ENCODE data around the gene KCNG4. TPM values are rescaled to one million over a fixed set of nuclear protein-coding genes. Genes with fewer than 3 reads are reported as not detected.
"Not testable (repeated sequence)": the region's sequence is repeated elsewhere in the genome, so short reads cannot be mapped to it uniquely, and the experiment has no call there.

The KCNG4 gene
- total and polyA plus RNA-seq, 2 donors (not counting 3 experiments of a cell fraction or from before 2014, with no cell fraction given) = not detected

DNA sequence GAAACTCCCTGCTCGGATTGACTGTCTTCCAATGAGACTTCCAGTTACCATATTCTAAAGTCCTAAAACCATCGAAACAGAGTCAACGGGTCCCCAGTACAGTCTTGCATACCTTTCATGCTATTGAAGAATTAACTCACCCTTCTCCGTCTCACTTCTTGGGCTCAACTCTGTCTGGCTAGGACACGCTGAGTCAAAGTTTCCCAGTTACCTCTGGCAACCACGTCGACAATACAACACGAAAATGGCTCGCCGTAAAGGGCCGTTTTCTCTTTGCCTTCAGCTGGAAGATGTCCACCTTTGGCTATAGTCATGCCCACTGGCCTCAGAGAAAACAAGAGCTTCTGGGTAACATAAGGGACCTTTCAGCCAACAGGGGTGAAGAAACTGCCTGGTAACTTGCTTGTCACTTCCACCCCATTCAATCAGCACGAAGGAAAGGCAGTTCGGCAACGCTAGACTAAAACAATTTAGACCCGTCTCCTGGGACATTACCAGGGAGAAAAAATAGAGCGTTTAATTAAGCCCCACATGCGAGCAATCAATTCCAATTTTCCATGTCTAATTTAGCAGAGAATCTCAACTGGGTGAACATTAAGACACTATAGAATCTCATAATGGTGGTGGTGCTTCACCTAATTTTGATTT, 21.5 kb downstream of the KCNG4 start:
- no peaks in the 10 kb centered on the region for H3K9me3 ChIP-seq (replicated peaks; ENCODE audit: control insufficient read depth, insufficient read depth, low read length)
- dilution Hi-C loops (cut with MboI; ENCODE audit: extremely low pct_ligation_motif_present, low sequenced_read_pairs) = no loop called here
- FAIRE-seq = no peak

DNA sequence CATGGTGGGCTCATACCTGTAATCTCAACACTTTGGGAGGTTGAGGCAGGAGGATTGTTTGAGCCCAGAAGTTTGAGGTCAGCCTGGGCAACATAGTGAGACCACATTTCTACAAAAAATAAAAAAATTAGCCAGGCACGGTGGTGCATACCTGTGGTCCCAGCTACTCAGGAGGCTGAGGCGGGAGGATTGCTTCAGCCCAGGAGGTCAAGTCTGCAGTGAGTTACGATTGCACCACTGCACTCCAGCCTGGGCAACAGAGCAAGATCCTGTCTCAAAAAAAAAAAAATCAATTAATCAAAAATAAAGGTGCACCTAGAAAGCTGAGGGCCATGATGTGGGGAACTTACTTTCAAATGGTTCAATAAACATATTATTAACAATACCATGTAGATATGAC, 23.7 kb downstream of the KCNG4 start:
- H2AFZ ChIP-seq (ENCODE audit: low read depth, low read length); H3K36me3 ChIP-seq (ENCODE audit: control insufficient read depth in 2 of 2, extremely low read depth in 1 of 2, insufficient read depth in 2 of 2, low read length in 2 of 2); H3K4me2 ChIP-seq (ENCODE audit: insufficient read depth, low read length); CTCF ChIA-PET; H3K79me2 ChIP-seq (ENCODE audit: control insufficient read depth, insufficient read depth, low read length); H4K20me1 ChIP-seq (replicated peaks; ENCODE audit: control insufficient read depth, extremely low read depth, insufficient read depth, low read length); H3K9me3 ChIP-seq (replicated peaks; ENCODE audit: control insufficient read depth, insufficient read depth, low read length); H3K4me1 ChIP-seq (ENCODE audit: control insufficient read depth, extremely low read depth, insufficient read depth, low read length); H3K9me1 ChIP-seq (replicated peaks; ENCODE audit: control insufficient read depth, extremely low read depth, insufficient read depth, low read length); intact Hi-C loops (cut with micrococcal nuclease); H3K27me3 ChIP-seq (ENCODE audit: control insufficient read depth in 2 of 2, insufficient read depth in 2 of 2, low read length in 2 of 2); H3K27ac ChIP-seq (ENCODE audit: insufficient read depth, low read depth, low read length); FAIRE-seq; DNase-seq (ENCODE audit: low read depth, low spot score); H3K4me3 ChIP-seq (replicated peaks in 1 of 3; ENCODE audit: insufficient read depth in 1 of 3, low read depth in 1 of 3, low read length in 3 of 3); dilution Hi-C loops (cut with MboI; ENCODE audit: extremely low pct_ligation_motif_present, low sequenced_read_pairs); H3K9ac ChIP-seq (replicated peaks; ENCODE audit: extremely low read depth, insufficient read depth, low read length); BruUV-seq (replicated peaks); POLR2A ChIA-PET: not testable (repeated sequence)

More for the DNA sequence above, 21.5 kb downstream of the KCNG4 start:
- Histone ChIP-seq H2AFZ (ENCODE audit: low read depth, low read length) (no peak overlapping the region), H3K4me1 (ENCODE audit: control insufficient read depth, extremely low read depth, insufficient read depth, low read length) (no peaks in the 10 kb centered on the region), H3K4me3 (replicated peaks in 1 of 3; ENCODE audit: insufficient read depth in 1 of 3, low read depth in 1 of 3, low read length in 3 of 3) (no peak overlapping the region), H3K27me3 (ENCODE audit: control insufficient read depth in 2 of 2, insufficient read depth in 2 of 2, low read length in 2 of 2) (peaks cover 5 to 6% of the 10 kb centered on the region in 2 experiments), H3K9ac (replicated peaks; ENCODE audit: extremely low read depth, insufficient read depth, low read length) (no peak overlapping the region), H3K79me2 (ENCODE audit: control insufficient read depth, insufficient read depth, low read length) (no peaks in the 10 kb centered on the region), H3K4me2 (ENCODE audit: insufficient read depth, low read length) (no peak overlapping the region), H3K36me3 (ENCODE audit: control insufficient read depth in 2 of 2, extremely low read depth in 1 of 2, insufficient read depth in 2 of 2, low read length in 2 of 2) (no peaks in the 10 kb centered on the region), H3K9me1 (replicated peaks; ENCODE audit: control insufficient read depth, extremely low read depth, insufficient read depth, low read length) (no peaks in the 10 kb centered on the region), H3K27ac (ENCODE audit: insufficient read depth, low read depth, low read length) (no peak overlapping the region), H4K20me1 (replicated peaks; ENCODE audit: control insufficient read depth, extremely low read depth, insufficient read depth, low read length) (no peaks in the 10 kb centered on the region)
- DNase-seq (ENCODE audit: low read depth, low spot score) = no peak
- CTCF ChIA-PET = interaction anchor here (1.5 kb wide), 1 partner anchor 31 kb away, joined by 5 read pairs; the partner anchor contains the start of gene TAF1C
- TF ChIP-seq POLR2AphosphoS5 (IDR thresholded peaks at IDR 0.05; ENCODE audit: insufficient read depth, low read depth, low read length) = no peak
- TF ChIP-seq MYC (IDR thresholded peaks at IDR 0.05; ENCODE audit: low read depth, low read length) = no peak
- TF ChIP-seq FOS (IDR thresholded peaks at IDR 0.05; ENCODE audit: borderline replicate concordance, insufficient read depth, low read length) = no peak
- no peak for TF ChIP-seq MAX (IDR thresholded peaks at IDR 0.05; ENCODE audit: insufficient read depth, insufficient read length)
- no peak for TF ChIP-seq EZH2 (IDR thresholded peaks at IDR 0.05; ENCODE audit: borderline replicate concordance, low read depth, low read length, severe bottlenecking)
- TF ChIP-seq JUN (IDR thresholded peaks at IDR 0.05; ENCODE audit: borderline replicate concordance, insufficient read depth, insufficient read length, low read depth) = no peak
- TF ChIP-seq POLR2A (IDR thresholded peaks at IDR 0.05; ENCODE audit: low read depth, low read length) = no peak
- TF ChIP-seq, protein P1, sequence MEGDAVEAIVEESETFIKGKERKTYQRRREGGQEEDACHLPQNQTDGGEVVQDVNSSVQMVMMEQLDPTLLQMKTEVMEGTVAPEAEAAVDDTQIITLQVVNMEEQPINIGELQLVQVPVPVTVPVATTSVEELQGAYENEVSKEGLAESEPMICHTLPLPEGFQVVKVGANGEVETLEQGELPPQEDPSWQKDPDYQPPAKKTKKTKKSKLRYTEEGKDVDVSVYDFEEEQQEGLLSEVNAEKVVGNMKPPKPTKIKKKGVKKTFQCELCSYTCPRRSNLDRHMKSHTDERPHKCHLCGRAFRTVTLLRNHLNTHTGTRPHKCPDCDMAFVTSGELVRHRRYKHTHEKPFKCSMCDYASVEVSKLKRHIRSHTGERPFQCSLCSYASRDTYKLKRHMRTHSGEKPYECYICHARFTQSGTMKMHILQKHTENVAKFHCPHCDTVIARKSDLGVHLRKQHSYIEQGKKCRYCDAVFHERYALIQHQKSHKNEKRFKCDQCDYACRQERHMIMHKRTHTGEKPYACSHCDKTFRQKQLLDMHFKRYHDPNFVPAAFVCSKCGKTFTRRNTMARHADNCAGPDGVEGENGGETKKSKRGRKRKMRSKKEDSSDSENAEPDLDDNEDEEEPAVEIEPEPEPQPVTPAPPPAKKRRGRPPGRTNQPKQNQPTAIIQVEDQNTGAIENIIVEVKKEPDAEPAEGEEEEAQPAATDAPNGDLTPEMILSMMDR (IDR thresholded peaks at IDR 0.05; ENCODE audit: extremely low read depth in 1 of 2, insufficient read depth in 1 of 2, low read depth in 1 of 2, low read length in 2 of 2) = no peak
- TF ChIP-seq GATA2 (IDR thresholded peaks at IDR 0.05; ENCODE audit: insufficient read depth, insufficient read length, low read depth, low read length) = no peak
- intact Hi-C loops (cut with micrococcal nuclease) = no loop called here
- POLR2A ChIA-PET = no interaction called here
- no TSS peak for BruUV-seq (replicated peaks)
